Thyroid gland (tissue), 4 donors: Measurements from ENCODE around the gene EEF1A2.

Experiments
- POLR2A ChIP-seq, 2 donors: fragments of 450-650 bp; IDR thresholded peaks; one replicate each; pipeline ENCODE4 v1.6.1; 2017; ENCODE audit warnings: antibody characterized with exemption in 2 of 2, mild to moderate bottlenecking in 2 of 2, moderate library complexity in 1 of 2
- TF ChIP-seq, protein P1 (sequence below), 6 experiments: fragments of 200-600 bp in 3 of 6; fragments of 450-650 bp in 3 of 6; sonication (generic) in 3 of 6; IDR thresholded peaks; one replicate each; pipeline ENCODE4 v1.5.1; 2016 to 2019; ENCODE audit warnings: antibody characterized with exemption in 6 of 6, mild to moderate bottlenecking in 2 of 6, inconsistent platforms in 1 of 6, moderate library complexity in 1 of 6

DNA sequence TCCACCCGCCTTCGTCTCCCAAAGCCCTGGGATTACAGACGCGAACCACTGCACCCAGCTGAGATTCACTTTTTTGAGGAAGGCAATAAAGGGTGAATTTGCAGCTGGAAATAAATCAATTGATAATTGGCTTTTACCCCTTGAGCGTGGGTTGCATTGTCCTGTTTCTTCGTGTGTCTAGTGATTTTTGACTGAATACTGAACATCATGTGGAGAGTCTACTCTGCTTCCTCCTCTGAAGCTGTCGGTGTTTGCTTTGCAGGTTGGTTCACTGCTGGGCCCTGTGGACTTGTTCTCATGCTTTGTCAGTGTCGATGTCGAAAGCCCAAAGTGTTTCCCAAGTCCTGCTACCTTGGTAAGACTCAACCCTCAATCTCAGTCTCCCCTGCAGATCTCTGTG lies 5.8 kb upstream of the EEF1A2 start:
- TF ChIP-seq, protein P1, sequence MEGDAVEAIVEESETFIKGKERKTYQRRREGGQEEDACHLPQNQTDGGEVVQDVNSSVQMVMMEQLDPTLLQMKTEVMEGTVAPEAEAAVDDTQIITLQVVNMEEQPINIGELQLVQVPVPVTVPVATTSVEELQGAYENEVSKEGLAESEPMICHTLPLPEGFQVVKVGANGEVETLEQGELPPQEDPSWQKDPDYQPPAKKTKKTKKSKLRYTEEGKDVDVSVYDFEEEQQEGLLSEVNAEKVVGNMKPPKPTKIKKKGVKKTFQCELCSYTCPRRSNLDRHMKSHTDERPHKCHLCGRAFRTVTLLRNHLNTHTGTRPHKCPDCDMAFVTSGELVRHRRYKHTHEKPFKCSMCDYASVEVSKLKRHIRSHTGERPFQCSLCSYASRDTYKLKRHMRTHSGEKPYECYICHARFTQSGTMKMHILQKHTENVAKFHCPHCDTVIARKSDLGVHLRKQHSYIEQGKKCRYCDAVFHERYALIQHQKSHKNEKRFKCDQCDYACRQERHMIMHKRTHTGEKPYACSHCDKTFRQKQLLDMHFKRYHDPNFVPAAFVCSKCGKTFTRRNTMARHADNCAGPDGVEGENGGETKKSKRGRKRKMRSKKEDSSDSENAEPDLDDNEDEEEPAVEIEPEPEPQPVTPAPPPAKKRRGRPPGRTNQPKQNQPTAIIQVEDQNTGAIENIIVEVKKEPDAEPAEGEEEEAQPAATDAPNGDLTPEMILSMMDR (IDR thresholded peaks at IDR 0.05) = no peak
- TF ChIP-seq POLR2A (IDR thresholded peaks at IDR 0.05) = no peak
